WTC11 (cell line): ENCODE results near the gene USH1G. TPM values are rescaled to one million over a fixed set of nuclear protein-coding genes. Genes with fewer than 3 reads are reported as not detected.
A peak's percentile ranks its signal among the peaks of the same experiment; 100 is the strongest.

Experiments
- CREM ChIP-seq: sonication (generic); formaldehyde crosslinking; IDR thresholded peaks from 2 replicates; pipeline ENCODE4 v1.8.1; 2022; ENCODE audit warnings: mild to moderate bottlenecking, missing genetic modification reagents, moderate library complexity
- EMX1 ChIP-seq: fragments of 250-450 bp; sonication (Bioruptor Pico); IDR thresholded peaks from 2 replicates; pipeline ENCODE4 v1.8.0; 2021; ENCODE audit warnings: mild to moderate bottlenecking
- ESRRA ChIP-seq: sonication (generic); formaldehyde crosslinking; IDR thresholded peaks from 2 replicates; pipeline ENCODE4 v1.8.1; 2022; ENCODE audit warnings: mild to moderate bottlenecking, missing genetic modification reagents, borderline replicate concordance
- FOXJ3 ChIP-seq: sonication (generic); formaldehyde crosslinking; IDR thresholded peaks from 2 replicates; pipeline ENCODE4 v1.9.0; 2021; ENCODE audit warnings: missing genetic modification reagents, mild to moderate bottlenecking, borderline replicate concordance
- GABPB1 ChIP-seq: sonication (generic); formaldehyde crosslinking; IDR thresholded peaks from 2 replicates; pipeline ENCODE4 v1.8.1; 2023; ENCODE audit warnings: mild to moderate bottlenecking, missing genetic modification reagents
- IRF2 ChIP-seq: sonication (generic); formaldehyde crosslinking; IDR thresholded peaks from 2 replicates; pipeline ENCODE4 v1.8.0; 2022; ENCODE audit warnings: low read depth, missing genetic modification reagents, borderline replicate concordance
- JUN ChIP-seq: sonication (generic); formaldehyde crosslinking; IDR thresholded peaks from 2 replicates; pipeline ENCODE4 v1.8.0; 2023; ENCODE audit warnings: mild to moderate bottlenecking, missing genetic modification reagents
- PRRX2 ChIP-seq: fragments of 250-450 bp; sonication (Bioruptor Pico); IDR thresholded peaks from 2 replicates; pipeline ENCODE4 v1.8.0; 2021; ENCODE audit warnings: mild to moderate bottlenecking
- RELA ChIP-seq: sonication (generic); formaldehyde crosslinking; IDR thresholded peaks from 2 replicates; pipeline ENCODE4 v1.8.1; 2022; ENCODE audit warnings: missing genetic modification reagents, mild to moderate bottlenecking, borderline replicate concordance
- SMAD3 ChIP-seq: sonication (generic); formaldehyde crosslinking; IDR thresholded peaks from 2 replicates; pipeline ENCODE4 v1.8.0; 2022; ENCODE audit warnings: missing genetic modification reagents, mild to moderate bottlenecking, borderline replicate concordance
- TEAD1 ChIP-seq: sonication (generic); formaldehyde crosslinking; IDR thresholded peaks from 2 replicates; pipeline ENCODE4 v1.8.0; 2022; ENCODE audit warnings: mild to moderate bottlenecking, missing genetic modification reagents
- ZBTB21 ChIP-seq: sonication (generic); formaldehyde crosslinking; IDR thresholded peaks from 2 replicates; pipeline ENCODE4 v1.8.1; 2023; ENCODE audit warnings: mild to moderate bottlenecking, missing genetic modification reagents, borderline replicate concordance
- ZNF317 ChIP-seq: sonication (generic); formaldehyde crosslinking; IDR thresholded peaks from 2 replicates; pipeline ENCODE4 v1.8.1; 2023; ENCODE audit warnings: low read depth, mild to moderate bottlenecking, moderate library complexity, missing genetic modification reagents, borderline replicate concordance
- ZNF423 ChIP-seq: fragments of 250-450 bp; sonication (Bioruptor Pico); IDR thresholded peaks from 2 replicates; pipeline ENCODE4 v2.1.2; 2022; ENCODE audit warnings: mild to moderate bottlenecking, moderate library complexity
- total RNA-seq: library from RNA; stranded (reverse); gene quantifications from 3 replicates; pipeline ENCODE4 v1.2.3, GENCODE V29; 2021
- TF ChIP-seq, protein P1 (sequence below): sonication (generic); formaldehyde crosslinking; IDR thresholded peaks from 2 replicates; pipeline ENCODE4 v1.8.0; 2022; ENCODE audit warnings: mild to moderate bottlenecking, missing genetic modification reagents
- TF ChIP-seq, protein P2 (sequence below): fragments of 250-450 bp; sonication (Bioruptor Pico); conservative IDR thresholded peaks from 2 replicates; pipeline ENCODE4 v1.9.0; 2021; ENCODE audit warnings: mild to moderate bottlenecking
- TF ChIP-seq, protein P3 (sequence below): fragments of 250-450 bp; sonication (Bioruptor Pico); IDR thresholded peaks from 2 replicates; pipeline ENCODE4 v1.9.0; 2021; ENCODE audit warnings: moderate library complexity, mild to moderate bottlenecking, inconsistent platforms, borderline replicate concordance
- TF ChIP-seq, protein P4 (sequence below): sonication (generic); formaldehyde crosslinking; IDR thresholded peaks from 2 replicates; pipeline ENCODE4 v1.8.0; 2022; ENCODE audit warnings: mild to moderate bottlenecking, missing genetic modification reagents
- TF ChIP-seq, protein P5 (sequence below): sonication (generic); formaldehyde crosslinking; IDR thresholded peaks from 2 replicates; pipeline ENCODE4 v1.8.1; 2023; ENCODE audit warnings: mild to moderate bottlenecking, missing genetic modification reagents, moderate library complexity
- TF ChIP-seq, protein P6 (sequence below): sonication (generic); formaldehyde crosslinking; IDR thresholded peaks from 2 replicates; pipeline ENCODE4 v1.8.1; 2022; ENCODE audit warnings: missing genetic modification reagents, borderline replicate concordance
- TF ChIP-seq, protein P7 (sequence below): sonication (generic); formaldehyde crosslinking; IDR thresholded peaks from 2 replicates; pipeline ENCODE4 v1.8.0; 2022; ENCODE audit warnings: mild to moderate bottlenecking, missing genetic modification reagents
- TF ChIP-seq, protein P8 (sequence below): fragments of 250-450 bp; sonication (Bioruptor Pico); IDR thresholded peaks from 2 replicates; pipeline ENCODE4 v1.9.0; 2021; ENCODE audit warnings: mild to moderate bottlenecking, borderline replicate concordance
- TF ChIP-seq, protein P9 (sequence below): sonication (generic); formaldehyde crosslinking; IDR thresholded peaks from 2 replicates; pipeline ENCODE4 v1.8.1; 2023; ENCODE audit warnings: mild to moderate bottlenecking, missing genetic modification reagents

Gene USH1G
- total RNA-seq, 1 experiment from 2014 or later: 1.9 TPM

DNA sequence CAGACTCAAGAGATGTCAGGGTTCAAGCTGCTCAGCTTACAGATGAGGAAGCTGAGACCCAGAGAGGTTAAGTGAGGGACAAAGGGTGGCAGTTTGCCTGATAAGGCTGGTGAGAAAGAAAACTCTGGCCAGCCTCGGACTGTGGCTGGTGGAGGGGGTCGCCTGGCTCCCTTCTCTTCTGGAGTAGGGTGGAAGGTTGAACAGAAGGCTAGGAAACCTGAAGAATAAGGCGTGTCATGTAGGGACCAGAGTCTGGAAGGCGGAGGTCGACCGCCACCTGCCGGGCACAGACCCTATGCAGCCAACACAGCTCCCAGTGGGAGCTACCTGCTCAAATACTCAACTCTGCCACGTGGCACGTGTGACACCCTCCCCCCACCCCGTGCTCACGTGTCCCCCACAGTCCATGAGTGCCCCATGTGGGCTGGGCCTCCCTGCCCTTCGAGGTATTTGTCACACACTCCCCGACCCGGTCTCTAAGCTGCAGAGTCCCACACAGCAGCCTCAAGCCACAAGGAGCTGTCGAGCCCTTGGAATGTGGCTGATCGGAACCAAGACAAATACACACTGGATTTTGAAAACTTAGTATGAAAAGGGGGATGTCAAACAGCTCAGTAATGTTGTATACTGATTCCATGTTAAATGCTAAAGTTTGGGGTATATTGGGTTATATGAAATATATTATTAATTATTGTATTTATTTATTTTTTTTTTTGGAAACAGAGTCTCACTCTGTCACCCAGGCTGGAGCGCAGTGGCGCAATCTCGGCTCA is 37.7 kb upstream of the USH1G start (continued):
- TF ChIP-seq EMX1 (CRISPR knock-in tag): no peak
- TF ChIP-seq, protein P1, sequence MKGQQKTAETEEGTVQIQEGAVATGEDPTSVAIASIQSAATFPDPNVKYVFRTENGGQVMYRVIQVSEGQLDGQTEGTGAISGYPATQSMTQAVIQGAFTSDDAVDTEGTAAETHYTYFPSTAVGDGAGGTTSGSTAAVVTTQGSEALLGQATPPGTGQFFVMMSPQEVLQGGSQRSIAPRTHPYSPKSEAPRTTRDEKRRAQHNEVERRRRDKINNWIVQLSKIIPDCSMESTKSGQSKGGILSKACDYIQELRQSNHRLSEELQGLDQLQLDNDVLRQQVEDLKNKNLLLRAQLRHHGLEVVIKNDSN (CRISPR knock-in tag): peak; percentile 84
- TF ChIP-seq, protein P2, sequence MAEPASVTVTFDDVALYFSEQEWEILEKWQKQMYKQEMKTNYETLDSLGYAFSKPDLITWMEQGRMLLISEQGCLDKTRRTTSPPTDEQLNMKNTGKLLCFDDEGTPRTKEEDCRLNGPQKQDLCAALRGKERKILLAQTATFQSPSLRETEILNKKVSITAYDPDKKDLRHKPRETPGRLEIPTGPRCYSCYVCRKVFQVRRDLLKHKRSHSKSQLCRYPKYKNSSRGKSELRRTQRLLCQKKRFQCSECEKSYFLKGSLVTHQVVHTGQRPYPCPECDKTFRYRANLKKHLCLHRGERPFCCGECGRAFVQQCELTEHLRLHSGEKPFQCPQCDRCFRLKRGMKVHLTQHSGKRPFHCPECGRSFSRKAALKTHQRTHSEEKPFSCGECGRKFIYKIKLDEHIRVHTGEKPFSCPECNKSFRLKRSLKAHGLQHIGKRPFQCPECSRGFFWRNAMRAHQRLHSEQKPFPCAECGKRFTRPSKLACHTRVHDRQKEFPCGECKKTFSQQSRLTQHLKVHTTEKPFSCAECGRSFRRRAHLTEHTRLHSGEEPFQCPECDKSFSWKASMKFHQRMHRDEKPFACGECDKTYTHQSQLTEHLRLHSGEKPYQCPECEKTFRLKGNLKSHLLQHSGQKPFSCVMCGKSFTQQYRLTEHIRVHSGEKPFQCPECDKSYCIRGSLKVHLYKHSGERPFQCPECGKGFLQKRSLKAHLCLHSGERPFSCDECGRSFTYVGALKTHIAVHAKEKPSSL (CRISPR knock-in tag): no peak
- TF ChIP-seq SMAD3 (CRISPR knock-in tag): no peak; the same call in 1 of the 2 replicates
- TF ChIP-seq TEAD1: peak; percentile 27; the same call in 1 of the 2 replicates
- no peak for TF ChIP-seq JUN (CRISPR knock-in tag)
- TF ChIP-seq, protein P3, sequence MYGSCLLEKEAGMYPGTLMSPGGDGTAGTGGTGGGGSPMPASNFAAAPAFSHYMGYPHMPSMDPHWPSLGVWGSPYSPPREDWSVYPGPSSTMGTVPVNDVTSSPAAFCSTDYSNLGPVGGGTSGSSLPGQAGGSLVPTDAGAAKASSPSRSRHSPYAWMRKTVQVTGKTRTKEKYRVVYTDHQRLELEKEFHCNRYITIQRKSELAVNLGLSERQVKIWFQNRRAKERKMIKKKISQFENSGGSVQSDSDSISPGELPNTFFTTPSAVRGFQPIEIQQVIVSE (CRISPR knock-in tag): no peak
- TF ChIP-seq ZNF423: no peak
- TF ChIP-seq CREM: no peak
- TF ChIP-seq, protein P4, sequence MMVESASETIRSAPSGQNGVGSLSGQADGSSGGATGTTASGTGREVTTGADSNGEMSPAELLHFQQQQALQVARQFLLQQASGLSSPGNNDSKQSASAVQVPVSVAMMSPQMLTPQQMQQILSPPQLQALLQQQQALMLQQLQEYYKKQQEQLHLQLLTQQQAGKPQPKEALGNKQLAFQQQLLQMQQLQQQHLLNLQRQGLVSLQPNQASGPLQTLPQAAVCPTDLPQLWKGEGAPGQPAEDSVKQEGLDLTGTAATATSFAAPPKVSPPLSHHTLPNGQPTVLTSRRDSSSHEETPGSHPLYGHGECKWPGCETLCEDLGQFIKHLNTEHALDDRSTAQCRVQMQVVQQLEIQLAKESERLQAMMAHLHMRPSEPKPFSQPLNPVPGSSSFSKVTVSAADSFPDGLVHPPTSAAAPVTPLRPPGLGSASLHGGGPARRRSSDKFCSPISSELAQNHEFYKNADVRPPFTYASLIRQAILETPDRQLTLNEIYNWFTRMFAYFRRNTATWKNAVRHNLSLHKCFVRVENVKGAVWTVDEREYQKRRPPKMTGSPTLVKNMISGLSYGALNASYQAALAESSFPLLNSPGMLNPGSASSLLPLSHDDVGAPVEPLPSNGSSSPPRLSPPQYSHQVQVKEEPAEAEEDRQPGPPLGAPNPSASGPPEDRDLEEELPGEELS (CRISPR knock-in tag): no peak
- no peak for TF ChIP-seq PRRX2 (CRISPR knock-in tag)
- TF ChIP-seq, protein P5, sequence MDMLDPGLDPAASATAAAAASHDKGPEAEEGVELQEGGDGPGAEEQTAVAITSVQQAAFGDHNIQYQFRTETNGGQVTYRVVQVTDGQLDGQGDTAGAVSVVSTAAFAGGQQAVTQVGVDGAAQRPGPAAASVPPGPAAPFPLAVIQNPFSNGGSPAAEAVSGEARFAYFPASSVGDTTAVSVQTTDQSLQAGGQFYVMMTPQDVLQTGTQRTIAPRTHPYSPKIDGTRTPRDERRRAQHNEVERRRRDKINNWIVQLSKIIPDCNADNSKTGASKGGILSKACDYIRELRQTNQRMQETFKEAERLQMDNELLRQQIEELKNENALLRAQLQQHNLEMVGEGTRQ (CRISPR knock-in tag): peak; percentile 65
- TF ChIP-seq FOXJ3 (CRISPR knock-in tag): no peak
- TF ChIP-seq, protein P6, sequence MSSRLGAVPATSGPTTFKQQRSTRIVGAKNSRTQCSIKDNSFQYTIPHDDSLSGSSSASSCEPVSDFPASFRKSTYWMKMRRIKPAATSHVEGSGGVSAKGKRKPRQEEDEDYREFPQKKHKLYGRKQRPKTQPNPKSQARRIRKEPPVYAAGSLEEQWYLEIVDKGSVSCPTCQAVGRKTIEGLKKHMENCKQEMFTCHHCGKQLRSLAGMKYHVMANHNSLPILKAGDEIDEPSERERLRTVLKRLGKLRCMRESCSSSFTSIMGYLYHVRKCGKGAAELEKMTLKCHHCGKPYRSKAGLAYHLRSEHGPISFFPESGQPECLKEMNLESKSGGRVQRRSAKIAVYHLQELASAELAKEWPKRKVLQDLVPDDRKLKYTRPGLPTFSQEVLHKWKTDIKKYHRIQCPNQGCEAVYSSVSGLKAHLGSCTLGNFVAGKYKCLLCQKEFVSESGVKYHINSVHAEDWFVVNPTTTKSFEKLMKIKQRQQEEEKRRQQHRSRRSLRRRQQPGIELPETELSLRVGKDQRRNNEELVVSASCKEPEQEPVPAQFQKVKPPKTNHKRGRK (CRISPR knock-in tag): no peak
- TF ChIP-seq ZNF317: no peak
- TF ChIP-seq, protein P7, sequence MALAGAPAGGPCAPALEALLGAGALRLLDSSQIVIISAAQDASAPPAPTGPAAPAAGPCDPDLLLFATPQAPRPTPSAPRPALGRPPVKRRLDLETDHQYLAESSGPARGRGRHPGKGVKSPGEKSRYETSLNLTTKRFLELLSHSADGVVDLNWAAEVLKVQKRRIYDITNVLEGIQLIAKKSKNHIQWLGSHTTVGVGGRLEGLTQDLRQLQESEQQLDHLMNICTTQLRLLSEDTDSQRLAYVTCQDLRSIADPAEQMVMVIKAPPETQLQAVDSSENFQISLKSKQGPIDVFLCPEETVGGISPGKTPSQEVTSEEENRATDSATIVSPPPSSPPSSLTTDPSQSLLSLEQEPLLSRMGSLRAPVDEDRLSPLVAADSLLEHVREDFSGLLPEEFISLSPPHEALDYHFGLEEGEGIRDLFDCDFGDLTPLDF (CRISPR knock-in tag): no peak
- 0 out of 2 replicates have a peak, but pooled peaks have one; percentile 39 for TF ChIP-seq GABPB1 (CRISPR knock-in tag)
- TF ChIP-seq ZBTB21 (CRISPR knock-in tag): no peak
- TF ChIP-seq IRF2: no peak
- no peak for TF ChIP-seq ESRRA (CRISPR knock-in tag)
- TF ChIP-seq, protein P8, sequence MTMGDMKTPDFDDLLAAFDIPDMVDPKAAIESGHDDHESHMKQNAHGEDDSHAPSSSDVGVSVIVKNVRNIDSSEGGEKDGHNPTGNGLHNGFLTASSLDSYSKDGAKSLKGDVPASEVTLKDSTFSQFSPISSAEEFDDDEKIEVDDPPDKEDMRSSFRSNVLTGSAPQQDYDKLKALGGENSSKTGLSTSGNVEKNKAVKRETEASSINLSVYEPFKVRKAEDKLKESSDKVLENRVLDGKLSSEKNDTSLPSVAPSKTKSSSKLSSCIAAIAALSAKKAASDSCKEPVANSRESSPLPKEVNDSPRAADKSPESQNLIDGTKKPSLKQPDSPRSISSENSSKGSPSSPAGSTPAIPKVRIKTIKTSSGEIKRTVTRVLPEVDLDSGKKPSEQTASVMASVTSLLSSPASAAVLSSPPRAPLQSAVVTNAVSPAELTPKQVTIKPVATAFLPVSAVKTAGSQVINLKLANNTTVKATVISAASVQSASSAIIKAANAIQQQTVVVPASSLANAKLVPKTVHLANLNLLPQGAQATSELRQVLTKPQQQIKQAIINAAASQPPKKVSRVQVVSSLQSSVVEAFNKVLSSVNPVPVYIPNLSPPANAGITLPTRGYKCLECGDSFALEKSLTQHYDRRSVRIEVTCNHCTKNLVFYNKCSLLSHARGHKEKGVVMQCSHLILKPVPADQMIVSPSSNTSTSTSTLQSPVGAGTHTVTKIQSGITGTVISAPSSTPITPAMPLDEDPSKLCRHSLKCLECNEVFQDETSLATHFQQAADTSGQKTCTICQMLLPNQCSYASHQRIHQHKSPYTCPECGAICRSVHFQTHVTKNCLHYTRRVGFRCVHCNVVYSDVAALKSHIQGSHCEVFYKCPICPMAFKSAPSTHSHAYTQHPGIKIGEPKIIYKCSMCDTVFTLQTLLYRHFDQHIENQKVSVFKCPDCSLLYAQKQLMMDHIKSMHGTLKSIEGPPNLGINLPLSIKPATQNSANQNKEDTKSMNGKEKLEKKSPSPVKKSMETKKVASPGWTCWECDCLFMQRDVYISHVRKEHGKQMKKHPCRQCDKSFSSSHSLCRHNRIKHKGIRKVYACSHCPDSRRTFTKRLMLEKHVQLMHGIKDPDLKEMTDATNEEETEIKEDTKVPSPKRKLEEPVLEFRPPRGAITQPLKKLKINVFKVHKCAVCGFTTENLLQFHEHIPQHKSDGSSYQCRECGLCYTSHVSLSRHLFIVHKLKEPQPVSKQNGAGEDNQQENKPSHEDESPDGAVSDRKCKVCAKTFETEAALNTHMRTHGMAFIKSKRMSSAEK (CRISPR knock-in tag): no peak
- TF ChIP-seq, protein P9, sequence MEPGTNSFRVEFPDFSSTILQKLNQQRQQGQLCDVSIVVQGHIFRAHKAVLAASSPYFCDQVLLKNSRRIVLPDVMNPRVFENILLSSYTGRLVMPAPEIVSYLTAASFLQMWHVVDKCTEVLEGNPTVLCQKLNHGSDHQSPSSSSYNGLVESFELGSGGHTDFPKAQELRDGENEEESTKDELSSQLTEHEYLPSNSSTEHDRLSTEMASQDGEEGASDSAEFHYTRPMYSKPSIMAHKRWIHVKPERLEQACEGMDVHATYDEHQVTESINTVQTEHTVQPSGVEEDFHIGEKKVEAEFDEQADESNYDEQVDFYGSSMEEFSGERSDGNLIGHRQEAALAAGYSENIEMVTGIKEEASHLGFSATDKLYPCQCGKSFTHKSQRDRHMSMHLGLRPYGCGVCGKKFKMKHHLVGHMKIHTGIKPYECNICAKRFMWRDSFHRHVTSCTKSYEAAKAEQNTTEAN (CRISPR knock-in tag): no peak
- no peak for TF ChIP-seq RELA (CRISPR knock-in tag)
